Measurements from ENCODE around the gene N4BP2L1.
"Not testable (repeated sequence)": the region's sequence is repeated elsewhere in the genome, so short reads cannot be mapped to it uniquely, and the experiment has no call there.

Gene N4BP2L1

DNA sequence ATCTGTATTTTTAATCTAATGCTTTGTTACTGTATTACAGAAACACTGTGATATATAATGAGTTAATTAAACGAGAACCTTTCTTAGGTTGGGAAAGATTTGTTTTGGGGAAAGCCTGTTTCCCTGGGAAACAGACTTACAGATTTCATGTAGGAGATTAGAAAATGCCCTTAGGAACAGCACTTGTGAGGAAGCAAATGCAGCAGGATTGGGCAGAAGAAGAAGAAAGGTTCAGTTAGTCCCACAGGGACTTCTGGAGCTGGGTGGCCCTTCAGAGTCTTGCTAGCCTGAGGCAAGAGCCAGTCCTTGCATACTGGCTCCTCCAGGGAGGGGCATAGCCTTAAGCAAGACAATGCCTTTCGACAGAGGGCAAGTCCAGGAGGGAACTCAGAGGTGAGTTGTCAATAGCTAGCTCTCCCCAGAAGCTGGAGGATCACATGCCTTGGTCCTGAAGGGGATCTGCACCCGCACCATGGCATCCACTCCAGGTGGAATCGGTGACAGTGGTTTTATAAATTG, 36.8 kb downstream of the N4BP2L1 start:
- DNase-seq (ENCODE audit: low read depth in 2 of 2, low spot score in 1 of 2): no peak

DNA sequence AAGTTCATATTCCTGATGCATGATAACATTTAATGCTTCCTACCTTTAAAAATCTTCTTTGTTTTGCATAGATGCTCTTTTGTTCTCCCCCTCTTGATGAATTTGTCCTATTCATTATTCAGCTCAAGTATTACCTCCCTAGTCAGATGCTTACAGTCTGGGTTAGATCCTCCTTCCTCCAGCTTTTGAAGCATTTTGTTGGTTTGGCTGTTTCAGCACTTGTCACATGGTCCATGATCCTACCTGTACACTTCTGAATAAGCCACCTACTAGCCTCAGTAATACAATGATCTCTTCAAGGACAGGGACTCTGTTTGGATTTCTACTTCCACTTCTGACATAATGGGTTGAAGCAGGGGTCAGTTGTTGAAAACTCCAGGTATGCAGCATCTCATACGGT, 37.4 kb downstream of the N4BP2L1 start:
- no peak for DNase-seq (ENCODE audit: low read depth in 2 of 2, low spot score in 1 of 2)

DNA sequence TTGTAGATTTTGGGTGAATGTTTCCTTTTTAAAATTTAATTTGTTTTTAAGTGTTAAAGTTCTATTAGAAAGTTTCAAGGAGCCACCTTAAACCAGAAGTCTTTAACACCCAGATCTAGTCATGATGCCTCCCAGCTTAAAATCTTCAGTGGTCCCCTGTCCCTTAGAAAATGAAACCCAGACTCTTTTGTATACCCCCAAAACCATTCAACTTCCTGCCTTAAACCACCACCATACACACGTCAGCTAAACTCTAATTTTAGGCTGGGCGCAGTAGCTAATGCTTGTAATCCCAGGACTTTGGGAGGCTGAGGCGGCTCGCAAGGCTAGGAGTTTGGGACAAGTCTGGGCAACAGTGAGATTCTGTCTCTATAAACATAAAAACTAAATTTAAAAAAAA, 37.9 kb downstream of the N4BP2L1 start:
- no peak for DNase-seq (ENCODE audit: low read depth in 2 of 2, low spot score in 1 of 2)

DNA sequence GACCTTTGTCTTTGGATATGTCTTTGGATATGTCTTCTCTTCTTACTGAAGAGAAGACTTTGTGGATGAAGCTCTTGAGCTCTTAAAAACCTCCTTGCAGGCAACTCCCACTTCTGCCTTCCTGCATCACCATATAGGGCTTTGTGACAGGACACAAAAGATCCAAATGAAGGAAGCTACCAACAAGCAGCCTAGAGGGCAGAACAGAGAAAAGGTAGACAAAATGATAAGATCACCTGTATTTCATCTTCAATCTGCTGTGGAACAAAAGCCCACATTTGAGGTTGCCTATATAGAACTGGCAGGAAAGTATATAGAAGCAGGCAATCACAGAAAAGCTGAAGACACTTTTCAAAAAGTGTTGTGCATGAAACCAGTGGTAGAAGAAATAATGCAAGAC, 42.5 kb downstream of the N4BP2L1 start:
- no peak for DNase-seq (ENCODE audit: low read depth in 2 of 2, low spot score in 1 of 2)

DNA sequence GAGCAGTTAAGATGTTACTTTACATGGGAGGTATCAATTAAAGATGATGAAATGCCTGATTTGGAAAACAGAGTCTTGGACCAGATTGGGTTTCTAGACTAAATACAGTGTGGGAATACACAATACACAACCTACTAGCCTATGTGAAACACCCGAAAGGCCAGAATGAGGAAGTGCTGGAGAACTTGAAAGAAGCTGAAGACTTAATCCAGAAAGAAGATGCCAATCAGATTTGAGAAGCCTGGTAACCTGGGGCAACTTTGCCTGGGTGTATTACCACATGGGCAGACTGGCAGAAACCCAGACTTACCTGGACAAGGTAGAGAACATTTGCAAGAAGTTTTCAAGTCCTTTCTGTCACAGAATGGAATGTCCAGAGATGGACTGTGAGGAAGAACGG, 43.2 kb downstream of the N4BP2L1 start:
- no peak for DNase-seq (ENCODE audit: low read depth in 2 of 2, low spot score in 1 of 2)

DNA sequence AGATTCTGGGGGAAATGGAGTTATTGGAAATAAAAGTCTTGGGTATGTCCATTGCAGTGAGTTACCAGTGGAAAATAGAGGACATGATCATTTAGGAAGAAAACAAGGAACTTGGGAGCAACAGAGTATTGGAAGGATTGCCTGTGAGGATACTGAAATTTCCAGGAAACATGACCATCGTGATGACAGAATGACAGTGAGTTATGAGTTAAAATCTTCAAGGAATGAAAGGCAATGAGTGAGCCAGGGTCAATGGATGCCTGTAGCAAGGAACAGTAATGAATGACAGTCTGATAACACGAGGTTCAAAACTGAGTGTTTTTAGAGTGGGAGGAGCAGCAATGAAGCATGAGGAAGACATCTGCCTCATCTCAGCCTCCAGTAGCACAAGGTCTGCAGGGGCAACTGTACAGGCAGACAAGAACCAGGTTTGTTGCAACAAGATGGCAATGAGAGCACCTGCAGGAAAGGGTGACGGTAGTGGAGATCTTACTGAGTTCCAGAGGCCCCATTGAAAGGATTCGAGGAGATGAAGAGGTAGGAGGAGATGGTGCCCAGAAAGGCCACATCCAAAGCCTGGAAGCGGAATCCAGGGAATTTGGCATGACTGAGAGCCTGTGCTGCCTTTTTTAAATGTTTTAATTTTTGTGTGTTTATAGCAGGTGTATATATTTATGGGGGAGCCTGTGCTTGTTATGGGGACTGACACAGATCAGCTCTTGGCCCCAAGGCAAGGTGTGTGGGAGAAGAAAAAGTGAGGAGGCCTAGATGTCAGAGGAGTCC, 43.9 kb downstream of the N4BP2L1 start:
- DNase-seq (ENCODE audit: low read depth in 2 of 2, low spot score in 1 of 2): no peak

DNA sequence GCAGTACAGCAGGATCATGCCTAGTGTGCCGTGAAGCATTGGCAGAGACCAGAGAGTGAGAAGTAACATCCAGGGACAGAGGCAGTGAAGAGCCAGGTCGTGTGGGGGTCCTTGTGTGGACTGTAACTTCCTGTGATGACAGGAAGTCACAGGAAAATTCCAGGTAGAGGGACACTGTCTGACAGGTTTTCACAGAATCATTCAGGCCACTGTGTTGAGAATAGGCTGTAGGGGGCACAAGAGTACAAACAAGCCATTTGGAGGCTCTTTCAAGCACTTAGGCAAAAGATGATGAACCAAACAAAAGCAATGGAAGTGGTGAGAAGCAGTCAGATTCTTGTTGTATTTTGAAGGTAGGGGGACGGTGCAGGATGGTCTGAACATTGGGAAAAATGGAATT, 46.4 kb downstream of the N4BP2L1 start:
- DNase-seq (ENCODE audit: low read depth in 2 of 2, low spot score in 1 of 2): no peak

DNA sequence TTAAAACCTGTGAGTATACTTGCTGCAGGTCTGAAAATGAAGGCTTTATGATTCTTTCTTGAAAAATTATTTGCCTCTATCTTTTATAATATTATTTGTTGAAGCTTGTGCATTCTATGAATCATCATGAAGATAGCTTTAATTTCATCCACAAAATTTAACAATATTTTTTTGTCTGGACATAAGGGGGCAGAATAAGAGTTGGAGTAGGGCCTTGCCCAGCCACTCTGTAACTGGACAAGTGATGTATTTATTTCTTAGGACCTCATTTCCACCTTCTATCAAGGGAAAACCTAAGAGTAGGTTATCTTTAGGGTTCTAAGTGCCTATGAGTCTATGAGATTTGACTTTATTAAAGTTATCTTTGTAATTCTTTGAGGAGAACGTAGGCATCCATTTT, 49.9 kb downstream of the N4BP2L1 start:
- DNase-seq (ENCODE audit: low read depth in 2 of 2, low spot score in 1 of 2): no peak

DNA sequence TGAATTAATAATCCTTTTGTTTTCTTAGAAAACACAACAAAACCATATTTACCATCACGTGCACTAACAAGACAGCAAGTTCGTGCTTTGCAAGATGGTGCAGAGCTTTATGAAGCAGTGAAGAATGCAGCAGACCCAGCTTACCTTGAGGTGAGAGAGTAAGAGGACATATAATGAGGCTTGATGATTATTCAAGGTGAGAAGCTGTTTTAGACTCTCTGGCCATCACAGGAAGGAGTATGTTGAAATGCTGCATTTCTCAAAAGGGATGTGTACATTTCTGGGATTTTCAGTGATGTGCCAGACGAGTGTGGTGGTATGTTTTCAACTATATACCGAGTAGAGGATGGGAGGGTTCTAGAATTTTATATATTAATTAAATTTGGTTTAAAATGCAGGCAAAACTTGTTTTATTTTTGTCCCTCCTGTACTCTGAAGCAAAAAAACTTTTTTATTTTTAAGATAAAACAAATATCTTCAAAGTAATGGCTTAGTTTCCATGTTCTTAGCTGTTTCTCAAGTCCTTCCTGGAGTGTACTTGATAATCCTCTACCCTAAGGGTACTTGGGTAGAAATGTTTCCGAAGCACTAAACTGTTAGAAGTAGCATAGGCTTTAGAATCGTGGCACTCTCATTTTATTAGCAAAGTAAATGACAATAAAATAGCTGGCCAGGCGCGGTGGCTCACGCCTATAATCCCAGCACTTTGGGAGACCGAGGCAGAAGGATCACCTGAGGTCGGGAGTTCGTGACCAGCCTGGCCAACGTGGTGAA, 51.1 kb downstream of the N4BP2L1 start:
- no peak for DNase-seq (ENCODE audit: low read depth in 2 of 2, low spot score in 1 of 2)

DNA sequence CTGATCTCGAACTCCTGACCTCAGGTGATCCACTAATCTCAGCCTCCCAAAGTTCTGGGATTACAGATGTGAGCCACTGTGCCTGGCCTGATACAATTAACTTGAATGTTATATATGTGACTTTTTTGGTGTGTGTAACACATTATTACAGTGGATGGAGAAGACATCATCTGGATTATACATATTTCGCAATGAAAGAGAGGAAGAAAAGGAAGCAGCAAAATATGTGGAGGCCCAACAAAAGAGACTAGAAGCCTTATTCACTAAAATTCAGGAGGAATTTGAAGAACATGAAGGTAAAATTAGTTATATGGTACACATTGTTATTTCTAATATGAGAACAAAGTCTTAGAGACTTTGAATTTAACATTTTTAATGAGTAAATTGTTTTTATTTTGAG, 57.1 kb downstream of the N4BP2L1 start:
- DNase-seq (ENCODE audit: low read depth in 2 of 2, low spot score in 1 of 2): no peak

DNA sequence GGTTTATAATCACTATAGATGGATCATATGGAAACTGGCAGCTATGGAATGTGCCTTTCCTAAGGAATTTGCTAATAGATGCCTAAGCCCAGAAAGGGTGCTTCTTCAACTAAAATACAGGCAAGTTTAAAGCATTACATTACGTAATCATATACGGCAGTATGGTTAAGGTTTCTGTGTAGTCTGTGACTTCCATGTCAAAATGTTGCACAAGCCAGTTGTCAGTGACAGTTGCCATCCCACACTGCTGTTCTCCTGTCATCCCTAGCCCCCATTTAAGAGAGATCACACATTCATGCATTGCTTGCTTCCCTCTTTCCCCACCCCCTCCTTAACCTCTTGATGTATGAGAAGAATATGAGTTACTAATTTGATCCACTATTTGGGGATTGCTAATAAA, 65.4 kb downstream of the N4BP2L1 start:
- DNase-seq (ENCODE audit: low read depth in 2 of 2, low spot score in 1 of 2): no peak

DNA sequence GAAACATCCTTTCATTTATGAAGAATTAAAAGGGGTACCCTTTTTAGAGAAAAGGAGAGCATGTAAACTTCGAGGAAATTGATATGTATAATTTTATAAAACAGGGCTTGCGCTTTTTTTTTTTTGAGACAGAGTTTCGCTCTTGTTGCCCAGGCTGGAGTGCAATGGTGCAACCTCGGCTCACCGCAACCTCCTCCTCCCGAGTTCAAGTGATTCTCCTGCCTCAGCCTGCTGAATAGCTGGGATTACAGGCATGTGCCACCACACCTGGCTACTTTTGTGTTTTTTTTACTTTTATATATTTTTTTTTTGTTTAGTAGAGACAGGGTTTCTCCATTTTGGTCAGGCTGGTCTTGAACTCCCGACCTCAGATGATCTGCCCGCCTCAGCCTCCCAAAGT, 72.0 kb downstream of the N4BP2L1 start:
- DNase-seq (ENCODE audit: low read depth in 2 of 2, low spot score in 1 of 2): not testable (repeated sequence)

DNA sequence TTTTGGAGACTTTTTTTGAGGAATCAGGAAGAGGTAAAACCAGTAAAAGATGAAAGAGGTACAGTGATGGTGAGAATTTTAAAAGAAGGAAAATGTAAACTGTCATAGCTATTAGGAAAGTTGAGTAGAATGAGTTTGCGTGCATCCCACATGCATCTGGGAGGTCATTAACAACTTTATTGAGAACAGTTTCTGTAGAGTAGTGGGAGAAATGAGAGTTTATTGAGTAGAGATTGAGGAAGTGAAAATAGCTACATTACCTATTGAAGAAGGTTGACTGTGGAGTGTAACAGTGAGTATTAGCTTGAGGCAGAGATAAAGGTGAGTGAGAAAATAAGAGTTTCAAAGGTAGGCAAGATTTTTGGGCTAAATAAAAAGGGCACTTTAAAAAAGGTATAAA, 73.9 kb downstream of the N4BP2L1 start:
- DNase-seq (ENCODE audit: low read depth in 2 of 2, low spot score in 1 of 2): no peak

DNA sequence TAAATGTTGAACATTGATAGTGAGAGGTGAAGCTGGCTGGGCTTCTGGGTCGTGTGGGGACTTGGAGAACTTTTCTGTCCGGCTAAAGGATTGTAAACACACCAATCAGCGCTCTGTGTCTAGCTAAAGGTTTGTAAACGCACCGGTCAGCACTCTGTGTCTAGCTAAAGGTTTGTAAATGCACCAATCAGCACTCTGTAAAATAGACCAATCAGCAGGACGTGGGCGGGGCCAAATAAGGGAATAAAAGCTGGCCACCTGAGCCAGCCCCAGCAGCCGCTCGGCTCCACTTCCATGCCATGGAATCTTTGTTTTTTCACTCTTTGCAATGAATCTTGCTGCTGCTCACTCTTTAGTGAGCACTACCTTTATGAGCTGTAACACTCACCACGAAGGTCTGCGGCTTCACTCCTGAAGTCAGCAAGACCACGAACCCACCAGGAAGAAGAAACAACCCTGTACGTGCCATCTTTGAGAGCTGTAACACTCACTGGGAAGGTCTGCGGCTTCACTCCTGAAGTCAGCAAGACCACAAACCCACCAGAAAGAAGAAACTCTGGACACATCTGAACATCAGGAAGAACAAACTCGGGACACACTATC, 77.0 kb downstream of the N4BP2L1 start:
- not testable (repeated sequence) for DNase-seq (ENCODE audit: low read depth in 2 of 2, low spot score in 1 of 2)
